ENCODE measurements around the gene RANBP3L.
"Not testable (repeated sequence)": the region's sequence is repeated elsewhere in the genome, so short reads cannot be mapped to it uniquely, and the experiment has no call there.

The RANBP3L gene

DNA sequence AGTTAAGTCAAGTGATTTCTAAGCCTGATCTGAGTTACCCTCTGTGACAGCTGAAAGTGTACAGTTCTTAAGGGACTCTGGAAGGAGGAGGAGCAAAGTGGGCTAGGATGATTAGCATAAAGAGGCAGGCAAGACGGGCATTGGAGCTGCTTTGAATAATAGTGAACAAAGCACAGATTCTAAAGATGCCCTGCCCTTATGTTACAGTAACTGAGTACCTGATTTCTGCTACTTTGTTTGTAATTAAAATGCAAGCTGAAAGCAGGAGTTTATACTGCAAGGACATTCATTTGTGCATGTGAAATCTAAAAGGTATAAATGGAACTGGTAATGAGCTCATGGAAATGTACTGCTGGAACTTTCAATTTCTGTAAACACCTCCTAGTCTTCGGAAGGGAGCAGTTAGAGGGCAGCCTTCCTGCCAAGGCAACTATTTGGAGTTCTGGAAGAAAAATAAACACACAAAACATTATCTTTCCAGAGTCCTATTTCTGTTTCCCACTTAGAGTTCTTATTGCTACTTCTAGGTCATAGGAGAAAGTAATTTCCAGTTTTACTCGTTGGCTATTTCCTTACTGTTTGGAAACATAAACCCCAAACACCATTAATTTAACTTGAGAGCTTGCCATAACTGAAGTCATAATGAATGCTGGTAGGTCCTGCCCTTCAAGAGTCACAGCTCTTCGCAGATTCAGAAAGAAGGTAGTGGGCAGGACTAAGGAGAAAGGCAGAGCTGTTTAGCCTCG lies at the start of gene RANBP3L:
RANBP3L (minus strand) TSS at position 45 of the 746 bp plus-strand sequence. CDS start 486 bp downstream, outside the sequence.
- DNase-seq (ENCODE audit: low spot score) = peak; percentile 28

- DNase-seq (ENCODE audit: low spot score) = no peak
Observed at GRCh38 chr5:36346896-36347690, 45.4 kb upstream of the RANBP3L start.

- no peak for DNase-seq (ENCODE audit: low spot score)
Observed at GRCh38 chr5:36344899-36345298, 43.2 kb upstream of the RANBP3L start.

GRCh38 chr5:36341720-36342119 lies 40.0 kb upstream of the RANBP3L start:
- DNase-seq (ENCODE audit: low spot score) = not testable (repeated sequence)

- no peak for DNase-seq (ENCODE audit: low spot score)
Observed at GRCh38 chr5:36337597-36337996, 35.9 kb upstream of the RANBP3L start.

DNA sequence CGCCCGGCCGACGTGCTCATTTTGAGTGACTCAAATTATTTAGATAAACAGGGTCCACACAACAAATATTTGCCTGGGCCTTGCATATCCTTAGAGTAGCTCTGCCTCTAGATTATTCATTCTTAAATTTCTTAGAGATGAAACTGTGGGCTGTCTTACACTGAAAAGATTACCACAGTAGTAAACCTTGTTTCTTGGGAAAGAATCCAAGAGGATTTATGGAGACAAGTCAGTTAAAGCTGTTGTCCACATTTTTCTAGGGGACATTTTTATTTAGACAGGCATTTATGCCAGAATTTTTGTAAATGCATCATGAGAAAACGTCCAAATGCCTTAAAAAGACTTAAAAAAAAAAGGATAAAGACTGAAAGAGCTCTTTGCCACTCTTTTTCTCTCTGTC lies 32.6 kb upstream of the RANBP3L start:
- DNase-seq (ENCODE audit: low spot score) = no peak

- not testable (repeated sequence) for DNase-seq (ENCODE audit: low spot score)
Observed at GRCh38 chr5:36332720-36333119, 31.0 kb upstream of the RANBP3L start.

GRCh38 chr5:36325196-36325595 lies 23.5 kb upstream of the RANBP3L start:
- no peak for DNase-seq (ENCODE audit: low spot score)

DNA sequence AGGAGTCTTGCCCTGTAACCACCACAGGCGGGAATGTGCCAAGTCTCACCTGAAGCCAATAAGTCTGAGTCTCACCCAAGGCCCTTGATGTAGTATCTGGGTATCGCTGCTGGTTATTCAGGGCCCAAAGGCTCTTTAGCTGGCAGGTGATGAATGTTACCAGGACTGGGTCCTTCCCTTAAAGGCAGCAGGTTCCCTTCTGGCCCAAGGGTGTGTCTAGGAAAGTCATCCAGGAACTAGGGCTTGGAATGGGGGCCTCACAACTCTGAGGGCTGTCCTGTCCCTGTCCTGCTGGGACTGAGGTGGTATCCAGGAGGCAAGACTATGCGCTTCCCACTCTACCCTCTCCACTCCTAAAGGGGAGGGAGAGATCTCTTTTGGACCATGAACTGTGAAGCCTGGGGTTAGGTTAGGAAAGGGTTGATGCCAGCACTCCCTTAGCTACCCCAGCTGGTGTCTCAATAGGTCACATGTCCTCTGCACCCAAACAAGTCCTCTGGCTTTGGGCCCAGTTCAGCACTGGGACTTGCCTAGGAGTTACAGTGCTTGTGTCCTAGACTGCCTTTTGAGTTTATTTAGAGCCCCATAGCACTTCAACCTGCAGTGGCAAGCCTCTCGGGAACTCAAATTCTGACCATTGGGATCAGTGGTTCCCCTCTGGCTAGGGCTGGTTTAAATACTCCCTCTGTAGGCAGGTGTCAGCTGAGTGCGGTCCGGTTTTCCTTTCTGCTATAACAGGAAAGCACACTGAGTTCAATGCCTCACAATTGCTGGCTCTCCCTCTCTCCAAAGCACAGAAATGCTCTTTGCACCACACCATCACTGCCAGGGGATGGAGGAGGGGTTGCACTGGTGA lies 22.5 kb upstream of the RANBP3L start:
- no peak for DNase-seq (ENCODE audit: low spot score)

- DNase-seq (ENCODE audit: low spot score) = no peak
Observed at GRCh38 chr5:36312953-36313672, 11.4 kb upstream of the RANBP3L start.

DNA sequence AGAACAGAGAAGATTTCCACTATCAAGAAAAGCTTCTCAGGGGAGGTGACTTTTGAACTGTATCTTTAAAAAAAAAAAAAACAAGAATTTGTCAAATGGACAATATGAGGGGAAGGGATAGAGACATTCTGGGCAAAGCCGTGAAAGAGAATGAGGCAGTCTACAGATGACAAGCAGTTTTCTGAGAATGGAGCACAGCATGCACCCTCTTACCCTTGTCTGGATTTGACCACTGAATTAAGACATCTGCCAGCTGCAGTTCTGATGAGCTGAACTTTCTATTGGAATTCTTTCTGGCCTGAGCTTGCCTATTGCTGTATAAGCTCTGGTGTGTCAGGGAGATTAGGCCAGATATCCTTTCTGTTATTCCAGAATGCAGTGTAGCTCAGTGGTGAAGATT lies 10.3 kb upstream of the RANBP3L start:
- DNase-seq (ENCODE audit: low spot score) = no peak

GRCh38 chr5:36310138-36310537 lies 8.4 kb upstream of the RANBP3L start:
- DNase-seq (ENCODE audit: low spot score) = no peak

GRCh38 chr5:36305571-36306326 lies 4.0 kb upstream of the RANBP3L start:
- DNase-seq (ENCODE audit: low spot score) = peak; percentile 64

DNA sequence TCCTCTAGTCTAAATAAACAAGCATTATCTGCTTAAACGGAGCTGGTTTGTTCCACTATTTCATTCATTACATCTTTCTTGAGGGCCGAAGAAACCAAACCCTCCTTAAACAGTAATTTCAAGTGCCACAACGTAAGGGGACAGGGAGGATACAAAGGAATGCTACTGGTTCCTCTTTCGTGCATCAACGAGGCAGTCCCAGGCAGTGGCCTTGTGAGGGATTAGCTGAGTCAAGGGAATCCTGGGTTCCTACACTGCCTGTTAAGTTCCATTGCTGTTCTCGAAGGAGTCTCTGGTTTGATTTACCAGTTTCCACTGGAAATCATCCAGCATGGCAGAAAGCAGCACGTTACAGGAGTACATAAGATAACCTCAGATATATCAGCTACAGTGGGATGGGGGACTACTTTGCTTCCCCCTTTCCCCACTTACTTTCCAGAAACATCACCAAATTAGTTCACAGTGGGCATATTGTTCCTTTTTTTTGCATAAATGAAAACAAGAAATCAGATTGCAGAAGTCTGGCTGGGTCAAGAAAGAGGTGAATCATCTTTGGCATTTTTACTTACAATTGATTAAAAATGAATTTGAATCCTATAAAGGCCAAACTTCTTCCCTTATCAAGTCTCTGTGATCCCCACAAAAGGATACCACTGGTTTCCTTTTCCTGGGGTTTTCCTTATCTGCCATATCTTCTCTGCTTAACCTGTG lies 2.5 kb upstream of the RANBP3L start:
- no peak for DNase-seq (ENCODE audit: low spot score)

- DNase-seq (ENCODE audit: low spot score) = no peak
Observed at GRCh38 chr5:36300927-36301540, 668 bp downstream of the RANBP3L start.

DNA sequence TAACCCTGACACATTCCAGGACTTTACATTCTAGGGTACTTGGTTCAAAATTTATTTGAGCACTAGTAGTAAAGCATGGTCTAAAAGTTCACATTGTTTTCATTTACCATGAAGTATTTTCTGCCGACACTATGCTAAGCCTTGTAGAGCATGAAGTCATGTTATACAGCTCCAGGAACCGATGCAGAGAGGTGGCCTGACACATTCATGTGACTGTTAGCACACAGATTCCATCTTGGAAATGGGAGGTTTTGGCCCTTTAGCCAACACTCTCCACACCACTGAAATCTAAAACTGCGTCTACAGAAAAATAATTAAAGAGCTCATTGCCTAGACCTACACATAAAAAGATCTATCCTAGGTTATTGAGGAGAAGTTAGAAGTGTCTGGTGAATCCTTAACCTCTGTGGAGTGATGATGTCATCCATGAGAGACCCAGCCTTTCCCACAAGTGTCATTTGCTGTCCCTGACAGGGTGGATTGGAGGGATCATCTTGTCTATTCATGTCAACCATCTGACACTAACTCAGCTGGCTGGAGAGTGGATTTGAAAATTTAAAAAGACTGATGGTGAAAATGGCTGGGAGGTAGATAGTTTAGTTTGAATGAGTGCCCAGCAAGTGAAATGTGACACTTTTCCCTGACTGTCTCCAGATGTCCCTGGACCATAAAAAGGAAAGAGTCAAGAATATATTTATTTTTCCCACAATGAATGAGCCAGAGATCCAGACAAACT lies 1.3 kb downstream of the RANBP3L start:
- DNase-seq (ENCODE audit: low spot score) = no peak

- no peak for DNase-seq (ENCODE audit: low spot score)
Observed at GRCh38 chr5:36298552-36298951, 3.1 kb downstream of the RANBP3L start.

- DNase-seq (ENCODE audit: low spot score) = no peak
Observed at GRCh38 chr5:36297653-36298052, 4.0 kb downstream of the RANBP3L start.

Measured in D341Med (cell line).